CD8-positive, alpha-beta memory T cell (primary cell): ENCODE data around the gene DNAJC13. TPM values are rescaled to one million over a fixed set of nuclear protein-coding genes. Genes with fewer than 3 reads are reported as not detected.
"Not testable (repeated sequence)": the region's sequence is repeated elsewhere in the genome, so short reads cannot be mapped to it uniquely, and the experiment has no call there.

Experiments used
- CTCF ChIA-PET: fragments of 350-600 bp; sonication (Branson Sonifier 250); formaldehyde crosslinking; loops from one replicate; lab custom pipeline; 2021; ENCODE audit warnings: antibody characterized with exemption; lab: Charles Lee
- POLR2A ChIA-PET: fragments of 350-600 bp; sonication (Branson Sonifier 250); formaldehyde crosslinking; loops from one replicate; lab custom pipeline; 2021; ENCODE audit warnings: antibody characterized with exemption; lab: Charles Lee
- DNase-seq, 5 donors: peaks; one replicate each; pipeline versions ENCODE4 v3.0.0 to v3.0.0-alpha.2; 2020 to 2022; ENCODE audit warnings: mixed read lengths in 1 of 5
- H3K27ac ChIP-seq: one replicate; pipeline ENCODE4 v1.7.0; 2013; ENCODE audit warnings: low read depth, mild to moderate bottlenecking, low read length, moderate library complexity
- H3K27me3 ChIP-seq: 2 replicates; pipeline ENCODE4 v1.7.0; 2013; ENCODE audit warnings: low read length, mild to moderate bottlenecking; ENCODE audit not compliant: insufficient read depth, poor library complexity, severe bottlenecking
- H3K36me3 ChIP-seq: 2 replicates; pipeline ENCODE4 v1.7.0; 2013; ENCODE audit warnings: mild to moderate bottlenecking, low read length, moderate library complexity; ENCODE audit not compliant: insufficient read depth
- H3K4me1 ChIP-seq: 2 replicates; pipeline ENCODE4 v1.7.0; 2013; ENCODE audit warnings: mild to moderate bottlenecking, low read length, moderate library complexity; ENCODE audit not compliant: insufficient read depth
- H3K4me3 ChIP-seq: 2 replicates; pipeline ENCODE4 v1.7.0; 2013; ENCODE audit warnings: mild to moderate bottlenecking, low read length
- H3K9me3 ChIP-seq: 2 replicates; pipeline ENCODE4 v1.7.0; 2013; ENCODE audit warnings: mild to moderate bottlenecking, low read length
- H3K27ac Mint-ChIP-seq, 8 donors: one replicate each; pipeline ENCODE4 v1.8.0; 2020 to 2021; ENCODE audit warnings: mixed read lengths in 8 of 8, mild to moderate bottlenecking in 6 of 8, inconsistent platforms in 3 of 8, moderate library complexity in 3 of 8
- H3K27me3 Mint-ChIP-seq, 2 donors: one replicate each; pipeline ENCODE4 v1.8.0; 2020 to 2021; ENCODE audit warnings: mixed read lengths in 2 of 2, mild to moderate bottlenecking in 1 of 2, moderate library complexity in 1 of 2
- H3K36me3 Mint-ChIP-seq, 3 donors: one replicate each; pipeline ENCODE4 v1.8.0; 2020 to 2021; ENCODE audit warnings: mixed read lengths in 3 of 3, inconsistent platforms in 1 of 3, mild to moderate bottlenecking in 1 of 3
- H3K4me1 Mint-ChIP-seq, 3 donors: one replicate each; pipeline ENCODE4 v1.8.0; 2020 to 2021; ENCODE audit warnings: mixed read lengths in 3 of 3, inconsistent platforms in 1 of 3, mild to moderate bottlenecking in 1 of 3
- H3K4me3 Mint-ChIP-seq, 7 donors: one replicate each; pipeline ENCODE4 v1.8.0; 2020 to 2021; ENCODE audit warnings: mixed read lengths in 7 of 7, mild to moderate bottlenecking in 6 of 7, moderate library complexity in 4 of 7, inconsistent platforms in 2 of 7
- H3K9me3 Mint-ChIP-seq, 5 donors: one replicate each; pipeline ENCODE4 v1.8.0; 2020 to 2022; ENCODE audit warnings: mixed read lengths in 5 of 5, mild to moderate bottlenecking in 3 of 5, moderate library complexity in 2 of 5, inconsistent platforms in 1 of 5
- polyA plus RNA-seq: library from polyadenylated mRNA; unstranded; fragments of 300-500 nt; fragmentation: Illumina TruSeq; gene quantifications from one replicate; pipeline ENCODE4 v1.2.3, GENCODE V29; 2021
- total RNA-seq, 2 experiments: library from RNA; stranded (reverse); gene quantifications; one replicate each; pipeline ENCODE4 v1.2.3, GENCODE V29; 2021

Gene DNAJC13
- total and polyA plus RNA-seq, 3 experiments from 2014 or later: 8.3 to 41.7 (median 41.4) TPM

- Mint-ChIP-seq H3K9me3 (peaks cover 0 to 4% (median 0%) of the 10 kb centered on the region in 5 donors), H3K4me1 (no peaks in the 10 kb centered on the region), H3K4me3 (no peak overlapping the region), H3K27ac (no peak overlapping the region), H3K27me3 (peaks cover 12 to 55% of the 10 kb centered on the region in 2 donors), H3K36me3 (no peaks in the 10 kb centered on the region)
- H3K27me3 ChIP-seq: no peaks in the 10 kb centered on the region
- ChIA-PET CTCF (no interaction called here), POLR2A (no interaction called here)
- H3K9me3 ChIP-seq: no peaks in the 10 kb centered on the region
- no peaks in the 10 kb centered on the region for H3K36me3 ChIP-seq
- H3K27ac ChIP-seq: no peak overlapping the region
- DNase-seq: no peak
- H3K4me1 ChIP-seq: no peaks in the 10 kb centered on the region
- no peak overlapping the region for H3K4me3 ChIP-seq
These were observed 35.9 kb upstream of the DNAJC13 start for GRCh38 chr3:132381348-132381944.

GRCh38 chr3:132382267-132382666 lies 35.0 kb upstream of the DNAJC13 start:
- H3K4me1 Mint-ChIP-seq: no peaks in the 10 kb centered on the region
- no peak overlapping the region for H3K4me3 Mint-ChIP-seq
- H3K27ac Mint-ChIP-seq: no peak overlapping the region
- H3K9me3 Mint-ChIP-seq: peaks cover 0 to 4% (median 0%) of the 10 kb centered on the region in 5 donors
- DNase-seq: no peak
- no peaks in the 10 kb centered on the region for H3K36me3 Mint-ChIP-seq
- no peaks in the 10 kb centered on the region for H3K27me3 ChIP-seq
- ChIA-PET POLR2A (no interaction called here), CTCF (no interaction called here)
- no peaks in the 10 kb centered on the region for H3K36me3 ChIP-seq
- H3K4me1 ChIP-seq: no peaks in the 10 kb centered on the region
- no peaks in the 10 kb centered on the region for H3K9me3 ChIP-seq
- H3K27me3 Mint-ChIP-seq: peaks cover 12 to 52% of the 10 kb centered on the region in 2 donors
- no peak overlapping the region for H3K27ac ChIP-seq
- H3K4me3 ChIP-seq: no peak overlapping the region

- CTCF ChIA-PET: no interaction called here
- no peak for DNase-seq
- H3K27ac Mint-ChIP-seq: no peak overlapping the region
- Histone ChIP-seq H3K27me3 (no peaks in the 10 kb centered on the region), H3K9me3 (no peaks in the 10 kb centered on the region), H3K4me1 (no peaks in the 10 kb centered on the region), H3K4me3 (no peak overlapping the region), H3K36me3 (no peaks in the 10 kb centered on the region), H3K27ac (no peak overlapping the region)
- peaks cover 9 to 47% of the 10 kb centered on the region in 2 donors for H3K27me3 Mint-ChIP-seq
- no peak overlapping the region for H3K4me3 Mint-ChIP-seq
- no peaks in the 10 kb centered on the region for H3K36me3 Mint-ChIP-seq
- POLR2A ChIA-PET: no interaction called here
- peaks cover 0 to 4% (median 0%) of the 10 kb centered on the region in 5 donors for H3K9me3 Mint-ChIP-seq
- no peaks in the 10 kb centered on the region for H3K4me1 Mint-ChIP-seq
These were observed 34.6 kb upstream of the DNAJC13 start for GRCh38 chr3:132382688-132383194.

DNA sequence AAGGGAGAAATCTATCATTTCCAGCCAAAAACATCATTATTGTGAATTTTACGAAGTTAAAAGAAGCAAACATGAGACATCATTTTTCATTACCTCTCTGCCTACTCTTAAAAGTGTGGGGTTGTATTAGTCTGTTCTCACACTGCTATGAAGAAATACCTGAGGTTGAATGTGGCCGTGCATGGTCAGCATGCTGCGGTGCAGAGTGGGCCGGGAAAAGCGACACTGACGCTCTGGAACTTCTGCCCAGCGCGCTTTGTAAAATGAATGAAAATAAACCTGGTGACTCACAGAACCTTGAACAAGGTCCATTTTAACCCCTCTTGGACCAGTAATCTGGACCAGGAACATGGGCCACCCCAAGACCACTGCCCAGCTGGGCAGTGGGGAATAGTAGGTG lies 31.0 kb upstream of the DNAJC13 start:
- no peaks in the 10 kb centered on the region for H3K4me1 ChIP-seq
- H3K4me3 Mint-ChIP-seq: no peak overlapping the region
- no peak overlapping the region for H3K27ac ChIP-seq
- CTCF ChIA-PET: no interaction called here
- no peak overlapping the region for H3K4me3 ChIP-seq
- POLR2A ChIA-PET: no interaction called here
- no peak for DNase-seq
- H3K36me3 ChIP-seq: no peaks in the 10 kb centered on the region
- no peaks in the 10 kb centered on the region for H3K4me1 Mint-ChIP-seq
- H3K27me3 Mint-ChIP-seq: peaks cover 9 to 20% of the 10 kb centered on the region in 2 donors
- H3K9me3 ChIP-seq: no peaks in the 10 kb centered on the region
- no peaks in the 10 kb centered on the region for H3K36me3 Mint-ChIP-seq
- H3K27me3 ChIP-seq: no peaks in the 10 kb centered on the region
- peaks cover 0 to 4% (median 0%) of the 10 kb centered on the region in 5 donors for H3K9me3 Mint-ChIP-seq
- H3K27ac Mint-ChIP-seq: no peak overlapping the region

- POLR2A ChIA-PET, H3K36me3 ChIP-seq, H3K9me3 ChIP-seq, H3K27me3 ChIP-seq, H3K4me1 Mint-ChIP-seq, DNase-seq, H3K4me1 ChIP-seq, H3K4me3 ChIP-seq, H3K9me3 Mint-ChIP-seq, H3K36me3 Mint-ChIP-seq, CTCF ChIA-PET, H3K27ac Mint-ChIP-seq, H3K27ac ChIP-seq, H3K4me3 Mint-ChIP-seq: not testable (repeated sequence)
- peaks cover 5 to 11% of the 10 kb centered on the region in 2 donors for H3K27me3 Mint-ChIP-seq
These were observed 24.6 kb upstream of the DNAJC13 start for GRCh38 chr3:132392675-132393074.

DNA sequence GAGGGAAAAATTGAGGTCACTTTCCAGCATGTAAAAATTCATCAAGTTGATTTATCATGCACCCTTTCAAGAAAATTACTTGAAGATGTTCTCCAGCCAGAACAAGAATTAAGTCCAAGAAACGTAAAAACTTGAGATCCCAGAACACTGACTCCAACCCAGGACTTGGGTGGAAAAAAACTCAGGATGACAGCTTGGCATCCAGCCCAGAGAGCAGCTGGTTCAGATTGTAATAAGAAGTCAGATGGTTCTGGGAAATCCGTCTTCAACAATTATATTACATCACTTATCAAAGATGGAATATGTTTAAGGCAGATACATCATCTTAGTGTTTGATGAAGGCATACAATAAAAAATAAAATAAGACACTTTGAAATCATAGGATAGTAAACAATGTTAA lies 23.0 kb upstream of the DNAJC13 start:
- H3K36me3 Mint-ChIP-seq: peaks cover 0 to 2% (median 0%) of the 10 kb centered on the region in 3 donors
- no peak overlapping the region for H3K4me3 Mint-ChIP-seq
- DNase-seq: no peak
- H3K4me1 ChIP-seq: no peaks in the 10 kb centered on the region
- POLR2A ChIA-PET: no interaction called here
- no peak overlapping the region for H3K27ac Mint-ChIP-seq
- no peaks in the 10 kb centered on the region for H3K27me3 ChIP-seq
- peaks cover 5 to 14% of the 10 kb centered on the region in 2 donors for H3K27me3 Mint-ChIP-seq
- no peaks in the 10 kb centered on the region for H3K36me3 ChIP-seq
- H3K4me3 ChIP-seq: no peak overlapping the region
- CTCF ChIA-PET: no interaction called here
- no peak overlapping the region for H3K27ac ChIP-seq
- H3K9me3 Mint-ChIP-seq: no peaks in the 10 kb centered on the region
- H3K4me1 Mint-ChIP-seq: no peaks in the 10 kb centered on the region
- no peaks in the 10 kb centered on the region for H3K9me3 ChIP-seq

- H3K4me3 ChIP-seq: no peak overlapping the region
- H3K9me3 ChIP-seq: no peaks in the 10 kb centered on the region
- H3K27me3 Mint-ChIP-seq: peaks cover 5 to 17% of the 10 kb centered on the region in 2 donors
- ChIA-PET POLR2A (no interaction called here), CTCF (no interaction called here)
- H3K27ac ChIP-seq: no peak overlapping the region
- DNase-seq: no peak
- H3K4me3 Mint-ChIP-seq: no peak overlapping the region
- no peaks in the 10 kb centered on the region for H3K4me1 Mint-ChIP-seq
- H3K36me3 Mint-ChIP-seq: peaks cover 0 to 2% (median 0%) of the 10 kb centered on the region in 3 donors
- H3K36me3 ChIP-seq: no peaks in the 10 kb centered on the region
- H3K27ac Mint-ChIP-seq: no peak overlapping the region
- H3K9me3 Mint-ChIP-seq: no peaks in the 10 kb centered on the region
- H3K27me3 ChIP-seq: no peaks in the 10 kb centered on the region
- no peaks in the 10 kb centered on the region for H3K4me1 ChIP-seq
These were observed 22.2 kb upstream of the DNAJC13 start for GRCh38 chr3:132395126-132395525.

DNA sequence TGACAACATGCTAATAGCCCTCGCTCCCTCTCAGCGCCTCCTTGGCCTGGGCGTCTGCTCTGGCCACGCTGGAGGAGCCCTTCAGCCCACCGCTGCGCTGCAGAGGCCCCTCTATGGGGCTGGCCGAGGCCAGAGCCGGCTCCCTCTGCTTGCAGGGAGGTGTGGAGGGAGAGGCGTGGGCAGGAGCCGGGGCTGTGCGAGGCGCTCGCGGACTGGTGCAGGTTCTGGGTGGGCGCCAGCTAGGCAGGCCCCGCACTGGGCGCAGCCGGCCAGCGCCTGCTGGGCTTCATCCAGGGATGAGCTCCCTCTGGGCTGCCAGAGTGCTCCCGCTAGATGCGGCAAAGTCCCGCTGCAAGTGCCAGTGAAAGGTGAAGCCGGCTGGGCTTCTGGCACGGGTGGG lies 21.0 kb upstream of the DNAJC13 start:
- no peaks in the 10 kb centered on the region for H3K27me3 ChIP-seq
- H3K4me3 Mint-ChIP-seq: no peak overlapping the region
- DNase-seq: no peak
- no peak overlapping the region for H3K4me3 ChIP-seq
- H3K9me3 Mint-ChIP-seq: no peaks in the 10 kb centered on the region
- H3K36me3 ChIP-seq: no peaks in the 10 kb centered on the region
- peaks cover 4 to 14% of the 10 kb centered on the region in 2 donors for H3K27me3 Mint-ChIP-seq
- no peak overlapping the region for H3K27ac ChIP-seq
- H3K4me1 ChIP-seq: no peaks in the 10 kb centered on the region
- POLR2A ChIA-PET: no interaction called here
- peaks cover 0 to 2% (median 0%) of the 10 kb centered on the region in 3 donors for H3K36me3 Mint-ChIP-seq
- H3K27ac Mint-ChIP-seq: no peak overlapping the region
- CTCF ChIA-PET: no interaction called here
- H3K9me3 ChIP-seq: no peaks in the 10 kb centered on the region
- no peaks in the 10 kb centered on the region for H3K4me1 Mint-ChIP-seq
